ENCODE data around the gene C3orf62. TPM values are rescaled to one million over a fixed set of nuclear protein-coding genes. Genes with fewer than 3 reads are reported as not detected.

The C3orf62 gene
- total RNA-seq, 2 experiments from 2014 or later, result 6.4 to 11.7 TPM

- no TSS peak for BruUV-seq (replicated peaks)
Observed at GRCh38 chr3:49310677-49311076, 33.6 kb upstream of the C3orf62 start.

GRCh38 chr3:49305608-49306007, 28.6 kb upstream of the C3orf62 start:
- CTCF ChIA-PET (ENCODE audit: unreplicated experiment), result no interaction called here
- no peak for DNase-seq (ENCODE audit: low spot score)
- Histone ChIP-seq H4K20me1 (ENCODE audit: insufficient read depth, low read length) (no peaks in the 10 kb centered on the region), H3K36me3 (ENCODE audit: insufficient read depth, low read length) (peaks cover 83% of the 10 kb centered on the region), H3K4me1 (ENCODE audit: insufficient read depth, low read length, poor library complexity, severe bottlenecking) (no peaks in the 10 kb centered on the region), H3K4me2 (ENCODE audit: low read length) (no peak overlapping the region), H3K27ac (ENCODE audit: low read depth, low read length, poor library complexity, severe bottlenecking) (no peak overlapping the region), H3K9me3 (ENCODE audit: low read length) (no peaks in the 10 kb centered on the region), H2AFZ (ENCODE audit: low read length) (no peak overlapping the region), H3K79me2 (ENCODE audit: insufficient read depth, low read depth, low read length) (no peaks in the 10 kb centered on the region), H3K9me2 (ENCODE audit: insufficient read depth, low read length) (no peaks in the 10 kb centered on the region), H3K4me3 (ENCODE audit: low read depth, low read length, poor library complexity, severe bottlenecking) (no peak overlapping the region)
- POLR2A ChIA-PET, result interaction anchor here (0.5 kb wide), 1 partner anchor 216 kb away, joined by 3 read pairs; no protein-coding TSS in a partner anchor
- TF ChIP-seq EZH2phosphoT487 (IDR thresholded peaks at IDR 0.05; ENCODE audit: borderline replicate concordance, low read depth, low read length), result no peak
- TF ChIP-seq CTCF (conservative IDR thresholded peaks at IDR 0.05; ENCODE audit: low read length), result no peak
- intact Hi-C loops (cut with micrococcal nuclease; ENCODE audit: unreplicated experiment), result no loop called here
- BruUV-seq (replicated peaks), result no TSS peak

More at GRCh38 chr3:49310677-49311076, 33.6 kb upstream of the C3orf62 start:
- TF ChIP-seq CTCF (conservative IDR thresholded peaks at IDR 0.05; ENCODE audit: low read length), result no peak
- TF ChIP-seq EZH2phosphoT487 (IDR thresholded peaks at IDR 0.05; ENCODE audit: borderline replicate concordance, low read depth, low read length), result no peak
- no peaks in the 10 kb centered on the region for H3K4me1 ChIP-seq (ENCODE audit: insufficient read depth, low read length, poor library complexity, severe bottlenecking)
- intact Hi-C loops (cut with micrococcal nuclease; ENCODE audit: unreplicated experiment), result no loop called here
- H3K79me2 ChIP-seq (ENCODE audit: insufficient read depth, low read depth, low read length), result no peaks in the 10 kb centered on the region
- ChIA-PET POLR2A (no interaction called here), CTCF (ENCODE audit: unreplicated experiment) (no interaction called here)
- no peaks in the 10 kb centered on the region for H4K20me1 ChIP-seq (ENCODE audit: insufficient read depth, low read length)
- DNase-seq (ENCODE audit: low spot score), result no peak
- no peak overlapping the region for H3K4me3 ChIP-seq (ENCODE audit: low read depth, low read length, poor library complexity, severe bottlenecking)
- no peaks in the 10 kb centered on the region for H3K9me3 ChIP-seq (ENCODE audit: low read length)
- no peak overlapping the region for H3K4me2 ChIP-seq (ENCODE audit: low read length)
- H2AFZ ChIP-seq (ENCODE audit: low read length), result no peak overlapping the region
- H3K27ac ChIP-seq (ENCODE audit: low read depth, low read length, poor library complexity, severe bottlenecking), result no peak overlapping the region
- H3K9me2 ChIP-seq (ENCODE audit: insufficient read depth, low read length), result no peaks in the 10 kb centered on the region
- H3K36me3 ChIP-seq (ENCODE audit: insufficient read depth, low read length), result peaks cover 81% of the 10 kb centered on the region

GRCh38 chr3:49302613-49303012, 25.6 kb upstream of the C3orf62 start:
- DNase-seq (ENCODE audit: low spot score), result no peak
- intact Hi-C loops (cut with micrococcal nuclease; ENCODE audit: unreplicated experiment), result no loop called here
- no peak for TF ChIP-seq EZH2phosphoT487 (IDR thresholded peaks at IDR 0.05; ENCODE audit: borderline replicate concordance, low read depth, low read length)
- TF ChIP-seq CTCF (conservative IDR thresholded peaks at IDR 0.05; ENCODE audit: low read length), result no peak
- Histone ChIP-seq H3K4me3 (ENCODE audit: low read depth, low read length, poor library complexity, severe bottlenecking) (no peak overlapping the region), H3K4me2 (ENCODE audit: low read length) (no peak overlapping the region), H4K20me1 (ENCODE audit: insufficient read depth, low read length) (no peaks in the 10 kb centered on the region), H3K9me3 (ENCODE audit: low read length) (no peaks in the 10 kb centered on the region), H3K4me1 (ENCODE audit: insufficient read depth, low read length, poor library complexity, severe bottlenecking) (no peaks in the 10 kb centered on the region), H3K9me2 (ENCODE audit: insufficient read depth, low read length) (no peaks in the 10 kb centered on the region), H2AFZ (ENCODE audit: low read length) (no peak overlapping the region), H3K79me2 (ENCODE audit: insufficient read depth, low read depth, low read length) (no peaks in the 10 kb centered on the region), H3K36me3 (ENCODE audit: insufficient read depth, low read length) (peaks cover 85% of the 10 kb centered on the region), H3K27ac (ENCODE audit: low read depth, low read length, poor library complexity, severe bottlenecking) (no peak overlapping the region)
- BruUV-seq (replicated peaks), result no TSS peak
- POLR2A ChIA-PET, result interaction anchor here (0.6 to 0.7 kb wide), 2 partner anchors 139 to 193 kb away, joined by 3 to 4 read pairs; no protein-coding TSS in a partner anchor
- CTCF ChIA-PET (ENCODE audit: unreplicated experiment), result no interaction called here
